ENCODE data around the gene CBX4.

- no peak for TF ChIP-seq POLR2A (IDR thresholded peaks at IDR 0.05)
- TF ChIP-seq, protein P1, sequence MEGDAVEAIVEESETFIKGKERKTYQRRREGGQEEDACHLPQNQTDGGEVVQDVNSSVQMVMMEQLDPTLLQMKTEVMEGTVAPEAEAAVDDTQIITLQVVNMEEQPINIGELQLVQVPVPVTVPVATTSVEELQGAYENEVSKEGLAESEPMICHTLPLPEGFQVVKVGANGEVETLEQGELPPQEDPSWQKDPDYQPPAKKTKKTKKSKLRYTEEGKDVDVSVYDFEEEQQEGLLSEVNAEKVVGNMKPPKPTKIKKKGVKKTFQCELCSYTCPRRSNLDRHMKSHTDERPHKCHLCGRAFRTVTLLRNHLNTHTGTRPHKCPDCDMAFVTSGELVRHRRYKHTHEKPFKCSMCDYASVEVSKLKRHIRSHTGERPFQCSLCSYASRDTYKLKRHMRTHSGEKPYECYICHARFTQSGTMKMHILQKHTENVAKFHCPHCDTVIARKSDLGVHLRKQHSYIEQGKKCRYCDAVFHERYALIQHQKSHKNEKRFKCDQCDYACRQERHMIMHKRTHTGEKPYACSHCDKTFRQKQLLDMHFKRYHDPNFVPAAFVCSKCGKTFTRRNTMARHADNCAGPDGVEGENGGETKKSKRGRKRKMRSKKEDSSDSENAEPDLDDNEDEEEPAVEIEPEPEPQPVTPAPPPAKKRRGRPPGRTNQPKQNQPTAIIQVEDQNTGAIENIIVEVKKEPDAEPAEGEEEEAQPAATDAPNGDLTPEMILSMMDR (IDR thresholded peaks at IDR 0.05), result no peak
Measured at GRCh38 chr17:79851461-79851817, 12.2 kb upstream of the CBX4 start.
